Neural crest cell (in vitro differentiated cells): Measurements from ENCODE around the gene RPL36. TPM values are rescaled to one million over a fixed set of nuclear protein-coding genes. Genes with fewer than 3 reads are reported as not detected.

ENCODE experiments used
- DNase-seq: peaks from one replicate; pipeline ENCODE4 v3.0.0; 2021; ENCODE audit warnings: low read depth, mixed read lengths, low spot score
- H3K27ac Mint-ChIP-seq: one replicate; pipeline ENCODE4 v1.8.0; 2021; ENCODE audit warnings: mild to moderate bottlenecking, mixed read lengths; ENCODE audit not compliant: unreplicated experiment
- H3K27me3 Mint-ChIP-seq: 2 replicates; pipeline ENCODE4 v1.8.0; 2021; ENCODE audit warnings: low read depth, mild to moderate bottlenecking, mixed read lengths
- H3K36me3 Mint-ChIP-seq: 2 replicates; pipeline ENCODE4 v1.8.0; 2021; ENCODE audit warnings: low read depth, mild to moderate bottlenecking, mixed read lengths
- H3K4me1 Mint-ChIP-seq: 2 replicates; pipeline ENCODE4 v1.8.0; 2021; ENCODE audit warnings: mixed read lengths
- H3K4me3 Mint-ChIP-seq: one replicate; pipeline ENCODE4 v1.8.0; 2021; ENCODE audit warnings: mild to moderate bottlenecking, mixed read lengths
- H3K9me3 Mint-ChIP-seq: 2 replicates; pipeline ENCODE4 v1.8.0; 2021; ENCODE audit warnings: mixed read lengths
- total RNA-seq: library from RNA; stranded (reverse); gene quantifications from 2 replicates; pipeline ENCODE4 v1.2.1, GENCODE V29; 2021
- TF ChIP-seq, protein P1 (sequence below): fragments of 200-600 bp; sonication (generic); conservative IDR thresholded peaks from 2 replicates; pipeline ENCODE4 v1.5.0; 2021; ENCODE audit warnings: antibody characterized with exemption, mild to moderate bottlenecking

The RPL36 gene
- total RNA-seq, 1 donor from 2014 or later: 1,029 TPM

DNA sequence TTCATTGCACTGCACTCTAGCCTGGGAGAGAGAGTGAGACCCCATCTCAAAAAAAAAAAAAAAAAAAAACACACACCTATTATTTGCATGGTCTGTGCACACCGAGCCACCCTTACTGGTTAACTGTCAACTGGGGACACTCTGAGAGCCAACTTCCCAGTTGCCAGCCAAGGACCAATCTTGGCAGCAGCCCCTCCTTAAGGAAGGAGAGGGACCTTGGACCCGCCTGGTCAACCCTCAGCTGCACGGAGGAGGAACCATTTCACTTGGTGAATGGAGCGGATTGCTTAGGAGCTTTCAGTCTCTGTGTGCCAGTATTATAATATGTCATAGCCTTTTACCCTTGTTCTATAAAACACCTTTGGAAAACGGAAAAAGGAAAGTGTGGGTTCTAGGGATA, 34.7 kb upstream of the RPL36 start:
- Mint-ChIP-seq H3K9me3 (no peaks in the 10 kb centered on the region), H3K27me3 (no peaks in the 10 kb centered on the region), H3K4me1 (no peaks in the 10 kb centered on the region), H3K4me3 (no peak overlapping the region), H3K36me3 (peaks cover 33% of the 10 kb centered on the region), H3K27ac (no peak overlapping the region)
- DNase-seq: no peak
- TF ChIP-seq, protein P1, sequence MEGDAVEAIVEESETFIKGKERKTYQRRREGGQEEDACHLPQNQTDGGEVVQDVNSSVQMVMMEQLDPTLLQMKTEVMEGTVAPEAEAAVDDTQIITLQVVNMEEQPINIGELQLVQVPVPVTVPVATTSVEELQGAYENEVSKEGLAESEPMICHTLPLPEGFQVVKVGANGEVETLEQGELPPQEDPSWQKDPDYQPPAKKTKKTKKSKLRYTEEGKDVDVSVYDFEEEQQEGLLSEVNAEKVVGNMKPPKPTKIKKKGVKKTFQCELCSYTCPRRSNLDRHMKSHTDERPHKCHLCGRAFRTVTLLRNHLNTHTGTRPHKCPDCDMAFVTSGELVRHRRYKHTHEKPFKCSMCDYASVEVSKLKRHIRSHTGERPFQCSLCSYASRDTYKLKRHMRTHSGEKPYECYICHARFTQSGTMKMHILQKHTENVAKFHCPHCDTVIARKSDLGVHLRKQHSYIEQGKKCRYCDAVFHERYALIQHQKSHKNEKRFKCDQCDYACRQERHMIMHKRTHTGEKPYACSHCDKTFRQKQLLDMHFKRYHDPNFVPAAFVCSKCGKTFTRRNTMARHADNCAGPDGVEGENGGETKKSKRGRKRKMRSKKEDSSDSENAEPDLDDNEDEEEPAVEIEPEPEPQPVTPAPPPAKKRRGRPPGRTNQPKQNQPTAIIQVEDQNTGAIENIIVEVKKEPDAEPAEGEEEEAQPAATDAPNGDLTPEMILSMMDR: no peak

DNA sequence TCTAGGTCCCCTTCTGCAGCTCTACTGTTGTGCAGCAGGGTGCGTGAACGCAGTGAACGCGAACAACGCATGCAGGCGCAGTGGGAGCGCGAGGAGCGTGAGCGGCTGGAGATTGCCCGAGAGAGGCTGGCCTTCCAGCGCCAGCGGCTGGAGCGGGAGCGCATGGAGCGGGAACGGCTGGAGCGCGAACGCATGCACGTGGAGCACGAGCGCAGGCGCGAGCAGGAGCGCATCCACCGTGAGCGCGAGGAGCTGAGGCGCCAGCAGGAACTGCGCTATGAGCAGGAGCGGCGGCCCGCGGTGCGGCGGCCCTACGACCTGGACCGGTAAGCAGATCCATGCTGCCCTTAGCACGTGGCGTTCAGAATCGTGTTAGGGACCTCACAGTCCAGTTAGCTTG, 28.6 kb upstream of the RPL36 start:
- no peaks in the 10 kb centered on the region for H3K27me3 Mint-ChIP-seq
- H3K27ac Mint-ChIP-seq: no peak overlapping the region
- H3K4me3 Mint-ChIP-seq: no peak overlapping the region

DNA sequence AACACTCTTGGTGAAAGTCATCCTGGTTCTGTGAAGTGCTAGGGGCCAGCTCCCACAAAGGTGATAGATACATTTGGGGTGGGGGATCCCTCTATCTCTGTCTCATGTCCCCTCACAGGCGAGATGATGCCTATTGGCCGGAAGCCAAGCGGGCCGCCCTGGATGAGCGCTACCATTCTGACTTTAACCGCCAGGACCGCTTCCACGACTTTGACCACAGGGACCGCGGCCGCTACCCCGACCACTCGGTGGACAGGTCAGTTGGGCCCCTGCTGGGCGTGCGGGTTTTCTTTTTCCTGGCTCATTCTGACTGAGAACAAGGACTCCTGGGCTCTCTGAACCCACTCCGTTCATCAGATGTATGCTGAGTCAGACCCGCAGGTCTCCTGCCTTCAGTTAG, 26.2 kb upstream of the RPL36 start:
- Mint-ChIP-seq H3K4me1 (no peaks in the 10 kb centered on the region), H3K27me3 (no peaks in the 10 kb centered on the region), H3K9me3 (no peaks in the 10 kb centered on the region), H3K27ac (no peak overlapping the region), H3K4me3 (no peak overlapping the region), H3K36me3 (peaks cover 31% of the 10 kb centered on the region)
- no peak for DNase-seq
- TF ChIP-seq, protein P1: no peak

More for the DNA sequence above, 28.6 kb upstream of the RPL36 start:
- H3K4me1 Mint-ChIP-seq: no peaks in the 10 kb centered on the region
- DNase-seq: no peak
- H3K36me3 Mint-ChIP-seq: peaks cover 32% of the 10 kb centered on the region
- TF ChIP-seq, protein P1: no peak
- H3K9me3 Mint-ChIP-seq: no peaks in the 10 kb centered on the region

DNA sequence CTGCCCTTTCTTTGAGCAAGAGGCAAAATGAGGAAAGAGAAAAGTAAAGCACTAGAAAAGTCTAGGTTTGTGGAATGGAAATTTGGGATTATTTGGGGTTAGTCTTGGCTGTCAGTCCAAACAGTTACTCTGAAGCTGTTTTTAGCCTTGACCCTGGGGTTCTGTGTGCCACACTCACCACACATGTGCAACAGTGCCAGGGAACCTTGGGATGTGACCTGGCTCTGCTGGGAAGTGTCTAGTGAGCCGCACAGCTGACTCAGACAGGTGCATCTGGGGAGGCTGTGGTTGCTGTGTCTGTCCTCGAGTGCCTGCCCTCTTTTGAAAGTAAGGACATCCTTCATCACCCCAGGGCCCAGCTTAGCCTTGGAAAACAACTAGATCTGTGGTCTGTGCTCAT, 25.6 kb upstream of the RPL36 start:
- Mint-ChIP-seq H3K36me3 (peaks cover 31% of the 10 kb centered on the region), H3K4me3 (no peak overlapping the region), H3K27me3 (no peaks in the 10 kb centered on the region), H3K27ac (no peak overlapping the region), H3K4me1 (no peaks in the 10 kb centered on the region), H3K9me3 (no peaks in the 10 kb centered on the region)
- TF ChIP-seq, protein P1: no peak
- no peak for DNase-seq

DNA sequence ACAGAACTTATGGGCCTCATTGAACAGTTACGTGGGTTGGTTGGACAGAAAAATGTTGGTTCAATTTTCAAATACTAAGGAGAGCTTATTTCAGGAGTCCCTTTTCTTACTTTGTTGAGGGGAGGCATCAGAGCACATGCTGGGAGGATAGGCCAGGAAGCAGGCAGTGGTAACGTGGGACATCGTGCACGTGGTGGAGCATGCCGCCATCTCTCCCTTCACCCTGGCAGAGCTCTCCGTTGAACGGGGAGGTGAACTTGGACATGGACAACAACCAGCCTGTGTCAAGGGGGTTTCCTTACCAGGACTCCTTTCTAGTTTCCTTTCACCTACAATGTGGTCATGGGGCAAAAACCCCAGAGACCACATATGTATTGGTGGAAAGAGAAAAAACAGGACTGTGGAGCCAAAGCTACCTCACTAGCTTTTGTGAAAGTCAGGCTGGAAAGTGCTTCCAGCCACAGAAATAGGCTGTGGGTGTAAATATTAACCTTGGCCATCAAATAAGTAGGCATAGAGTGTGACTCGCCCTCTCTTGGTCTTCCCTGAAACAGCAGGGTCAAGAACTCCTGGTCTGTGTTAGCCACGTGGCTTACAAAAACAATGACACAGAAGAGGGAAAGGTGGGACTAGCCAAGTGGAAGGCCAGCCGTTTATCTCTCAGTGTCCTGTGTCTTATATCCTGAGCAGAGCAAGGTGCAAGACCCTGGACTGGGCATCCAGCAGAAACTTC, 24.1 kb upstream of the RPL36 start:
- DNase-seq: no peak

More for the DNA sequence above, 24.1 kb upstream of the RPL36 start:
- H3K4me3 Mint-ChIP-seq: peak overlapping the region; percentile 31
- no peak overlapping the region for H3K27ac Mint-ChIP-seq
- TF ChIP-seq, protein P1: no peak
- peaks cover 27% of the 10 kb centered on the region for H3K36me3 Mint-ChIP-seq
- H3K9me3 Mint-ChIP-seq: no peaks in the 10 kb centered on the region
- H3K4me1 Mint-ChIP-seq: no peaks in the 10 kb centered on the region
- H3K27me3 Mint-ChIP-seq: no peaks in the 10 kb centered on the region
